ENCODE results near the gene PRPF4. TPM values are rescaled to one million over a fixed set of nuclear protein-coding genes. Genes with fewer than 3 reads are reported as not detected.
A peak's percentile ranks its signal among the peaks of the same experiment; 100 is the strongest.

Gene PRPF4
- total RNA-seq, 4 donors from 2014 or later, result 13.4 to 20.5 (median 16.5) TPM

- WGBS, 2 donors (ENCODE audit: low coverage in 1 of 2), result 85 to 92% methylated on average over 4 of the region's 4 CpGs
- Histone ChIP-seq H3K36me3 (peaks cover 0 to 48% of the 10 kb centered on the region in 2 donors), H3K9me3 (no peaks in the 10 kb centered on the region), H3K4me1 (no peaks in the 10 kb centered on the region), H3K27ac (no peak overlapping the region), H3K27me3 (no peaks in the 10 kb centered on the region), H3K4me3 (no peak overlapping the region)
- TF ChIP-seq POLR2AphosphoS5 (IDR thresholded peaks at IDR 0.05) (no peak), POLR2A (IDR thresholded peaks at IDR 0.05) (no peak), EP300 (IDR thresholded peaks at IDR 0.05) (no peak)
- TF ChIP-seq, protein P1, sequence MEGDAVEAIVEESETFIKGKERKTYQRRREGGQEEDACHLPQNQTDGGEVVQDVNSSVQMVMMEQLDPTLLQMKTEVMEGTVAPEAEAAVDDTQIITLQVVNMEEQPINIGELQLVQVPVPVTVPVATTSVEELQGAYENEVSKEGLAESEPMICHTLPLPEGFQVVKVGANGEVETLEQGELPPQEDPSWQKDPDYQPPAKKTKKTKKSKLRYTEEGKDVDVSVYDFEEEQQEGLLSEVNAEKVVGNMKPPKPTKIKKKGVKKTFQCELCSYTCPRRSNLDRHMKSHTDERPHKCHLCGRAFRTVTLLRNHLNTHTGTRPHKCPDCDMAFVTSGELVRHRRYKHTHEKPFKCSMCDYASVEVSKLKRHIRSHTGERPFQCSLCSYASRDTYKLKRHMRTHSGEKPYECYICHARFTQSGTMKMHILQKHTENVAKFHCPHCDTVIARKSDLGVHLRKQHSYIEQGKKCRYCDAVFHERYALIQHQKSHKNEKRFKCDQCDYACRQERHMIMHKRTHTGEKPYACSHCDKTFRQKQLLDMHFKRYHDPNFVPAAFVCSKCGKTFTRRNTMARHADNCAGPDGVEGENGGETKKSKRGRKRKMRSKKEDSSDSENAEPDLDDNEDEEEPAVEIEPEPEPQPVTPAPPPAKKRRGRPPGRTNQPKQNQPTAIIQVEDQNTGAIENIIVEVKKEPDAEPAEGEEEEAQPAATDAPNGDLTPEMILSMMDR (IDR thresholded peaks at IDR 0.05), result no peak
- ATAC-seq, result no peak
These were observed 40.6 kb downstream of the PRPF4 start for GRCh38 chr9:113316030-113316429.

DNA sequence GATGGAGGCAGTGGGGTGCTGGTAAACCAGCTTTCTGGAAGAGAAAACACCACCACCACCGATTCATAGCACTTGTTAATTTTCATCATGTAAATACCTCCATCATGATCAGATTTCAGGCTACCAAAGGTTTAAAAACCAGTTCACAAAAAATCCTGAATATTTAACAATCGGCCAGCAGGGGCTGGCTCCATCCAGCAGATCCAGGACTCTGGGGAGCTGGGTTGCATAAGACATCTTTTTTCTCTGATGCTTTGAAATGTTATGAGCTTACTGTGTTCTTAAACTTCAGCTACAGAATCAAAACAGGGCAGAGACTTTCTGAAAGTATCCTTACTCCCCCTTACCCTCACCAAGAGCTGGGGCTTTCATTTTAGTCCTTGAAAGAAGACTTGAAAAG is 42.3 kb downstream of the PRPF4 start:
- no peaks in the 10 kb centered on the region for H3K4me1 ChIP-seq
- 59 to 62% methylated on average over 2 of the region's 2 CpGs for WGBS, 2 donors (ENCODE audit: low coverage in 1 of 2)
- no peaks in the 10 kb centered on the region for H3K27me3 ChIP-seq
- H3K36me3 ChIP-seq, result peaks cover 0 to 66% of the 10 kb centered on the region in 2 donors
- no peak overlapping the region for H3K4me3 ChIP-seq
- H3K9me3 ChIP-seq, result no peaks in the 10 kb centered on the region
- ATAC-seq, result peak; percentile 66
- TF ChIP-seq, protein P1 (IDR thresholded peaks at IDR 0.05), result peak in 2 of 4 experiments; percentile 8 to 30
- no peak for TF ChIP-seq EP300 (IDR thresholded peaks at IDR 0.05)
- no peak overlapping the region for H3K27ac ChIP-seq

DNA sequence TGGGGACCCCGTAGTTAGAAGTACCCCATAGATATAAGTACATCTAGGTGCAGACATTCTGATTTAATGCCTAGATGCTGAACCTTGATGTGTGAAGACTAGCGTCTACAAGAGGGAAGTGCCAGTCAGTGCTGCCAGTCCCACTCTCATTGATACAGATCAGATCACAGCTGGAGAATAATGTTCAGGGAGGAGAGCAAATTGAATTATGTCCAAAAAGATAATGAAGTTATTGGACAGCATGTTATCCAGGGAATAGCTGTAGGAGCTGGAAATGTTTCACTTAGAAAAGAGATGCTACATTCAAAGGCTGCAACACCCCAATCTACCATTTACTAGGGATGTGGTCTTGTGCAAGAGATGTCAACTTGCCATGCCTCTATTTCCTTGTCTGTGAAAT is 43.6 kb downstream of the PRPF4 start:
- H3K9me3 ChIP-seq, result no peaks in the 10 kb centered on the region
- H3K4me1 ChIP-seq, result no peaks in the 10 kb centered on the region
- H3K27me3 ChIP-seq, result no peaks in the 10 kb centered on the region
- peaks cover 0 to 70% of the 10 kb centered on the region in 2 donors for H3K36me3 ChIP-seq
- TF ChIP-seq POLR2A (IDR thresholded peaks at IDR 0.05) (no peak), POLR2AphosphoS5 (IDR thresholded peaks at IDR 0.05) (no peak), EP300 (IDR thresholded peaks at IDR 0.05) (no peak)
- TF ChIP-seq, protein P1 (IDR thresholded peaks at IDR 0.05), result no peak
- 40 to 100% methylated on average over 1 of the region's 2 CpGs for WGBS, 2 donors (ENCODE audit: low coverage in 1 of 2)
- ATAC-seq, result no peak
- H3K4me3 ChIP-seq, result no peak overlapping the region
- no peak overlapping the region for H3K27ac ChIP-seq

GRCh38 chr9:113320051-113320450 is 44.6 kb downstream of the PRPF4 start:
- no peak overlapping the region for H3K4me3 ChIP-seq
- H3K36me3 ChIP-seq, result peaks cover 0 to 70% of the 10 kb centered on the region in 2 donors
- no peak overlapping the region for H3K27ac ChIP-seq
- TF ChIP-seq, protein P1 (IDR thresholded peaks at IDR 0.05), result no peak
- TF ChIP-seq POLR2A (IDR thresholded peaks at IDR 0.05) (no peak), POLR2AphosphoS5 (IDR thresholded peaks at IDR 0.05) (no peak), EP300 (IDR thresholded peaks at IDR 0.05) (no peak)
- H3K4me1 ChIP-seq, result no peaks in the 10 kb centered on the region
- no peaks in the 10 kb centered on the region for H3K9me3 ChIP-seq
- no peak for ATAC-seq
- WGBS, 2 donors (ENCODE audit: low coverage in 1 of 2), result 96 to 100% methylated on average over 1 to 3 of the region's 3 CpGs
- no peaks in the 10 kb centered on the region for H3K27me3 ChIP-seq

GRCh38 chr9:113322671-113323070 is 47.2 kb downstream of the PRPF4 start:
- Histone ChIP-seq H3K36me3 (peaks cover 0 to 56% of the 10 kb centered on the region in 2 donors), H3K27ac (no peak overlapping the region), H3K9me3 (no peaks in the 10 kb centered on the region), H3K27me3 (no peaks in the 10 kb centered on the region), H3K4me1 (no peaks in the 10 kb centered on the region), H3K4me3 (no peak overlapping the region)
- no peak for ATAC-seq
- TF ChIP-seq, protein P1 (IDR thresholded peaks at IDR 0.05), result no peak
- TF ChIP-seq POLR2A (IDR thresholded peaks at IDR 0.05), result no peak
- WGBS, 2 donors (ENCODE audit: low coverage in 1 of 2), result 64 to 80% methylated on average over 1 to 4 of the region's 6 CpGs

Measured in gastroesophageal sphincter (tissue), 4 donors.